NCI-H226 (cell line): ENCODE data around the gene RAPGEF2.
"Not testable (repeated sequence)": the region's sequence is repeated elsewhere in the genome, so short reads cannot be mapped to it uniquely, and the experiment has no call there.

ENCODE experiments used
- DNase-seq: peaks from one replicate; pipeline ENCODE4 v3.0.0-alpha.2; 2015

Gene RAPGEF2

GRCh38 chr4:159141193-159141592 lies 38.3 kb downstream of the RAPGEF2 start:
- no peak for DNase-seq

DNA sequence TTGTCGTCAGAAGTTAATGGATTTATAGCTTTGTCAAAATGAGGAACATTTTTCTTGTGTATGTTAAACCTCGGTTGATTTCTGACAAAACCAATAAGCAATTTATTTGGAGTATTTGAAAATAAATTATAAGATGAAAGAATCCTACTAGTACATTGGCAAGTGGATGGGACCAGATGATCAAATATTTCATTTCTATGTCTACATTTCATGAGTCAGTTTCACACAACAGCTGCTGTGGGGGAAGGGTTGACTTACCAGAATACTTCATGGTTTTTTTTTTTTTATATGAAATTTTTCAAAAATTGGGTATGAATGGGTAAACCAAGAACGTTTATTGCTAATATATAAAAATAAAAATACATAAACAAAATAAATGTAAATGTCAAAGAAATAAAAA lies 39.4 kb downstream of the RAPGEF2 start:
- no peak for DNase-seq

DNA sequence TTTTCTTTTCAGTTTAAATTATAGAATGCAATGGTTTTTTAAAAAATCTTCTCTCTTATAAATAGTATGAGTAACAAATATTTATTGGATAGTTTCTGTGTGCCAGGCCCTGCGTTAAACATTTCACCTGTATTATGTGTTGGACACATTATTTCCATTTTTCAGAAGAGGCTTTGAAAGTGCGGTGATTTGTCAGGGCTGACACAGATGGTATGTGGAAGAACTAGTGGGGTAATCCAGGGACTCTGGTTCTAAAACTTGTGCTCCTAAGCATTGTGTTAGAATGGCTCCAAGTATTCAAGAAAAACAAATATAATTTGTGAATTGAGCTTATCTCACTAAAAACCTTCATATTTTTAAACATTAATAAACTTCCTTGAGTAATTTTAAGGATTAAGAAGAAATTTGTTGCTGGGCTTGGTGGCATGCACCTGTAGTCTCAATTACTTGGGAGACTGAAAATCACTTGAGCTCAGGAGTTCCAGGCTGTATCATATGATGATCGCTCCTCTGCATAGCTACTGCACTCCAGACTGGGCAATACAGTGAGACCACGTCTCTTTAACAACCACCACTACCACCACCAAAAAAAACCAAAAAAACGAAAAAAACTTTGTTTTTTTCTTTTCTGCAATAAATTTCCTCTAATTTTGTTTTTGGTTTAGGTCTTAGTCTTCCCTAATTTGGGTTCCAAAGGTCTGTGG lies 40.0 kb downstream of the RAPGEF2 start:
- DNase-seq, result no peak

DNA sequence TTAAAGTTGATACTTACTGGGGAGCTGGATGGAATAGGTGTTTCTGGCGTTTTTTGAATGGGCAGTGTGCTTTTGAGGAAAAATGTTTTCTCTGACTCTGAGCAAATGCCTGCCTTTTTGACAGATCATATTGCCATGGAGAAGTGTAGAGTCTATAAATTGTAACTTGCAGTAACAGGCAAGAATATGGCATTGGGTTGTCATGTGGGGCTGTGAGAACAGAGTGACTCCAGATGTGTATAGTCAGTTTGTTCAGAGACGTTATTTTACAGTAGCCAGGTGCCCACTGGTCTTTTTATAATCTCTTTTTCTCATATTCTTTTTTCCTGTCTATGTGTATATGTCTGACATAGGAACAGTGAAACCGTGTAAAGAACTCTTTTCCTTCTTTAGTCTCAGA lies 40.8 kb downstream of the RAPGEF2 start:
- no peak for DNase-seq

DNA sequence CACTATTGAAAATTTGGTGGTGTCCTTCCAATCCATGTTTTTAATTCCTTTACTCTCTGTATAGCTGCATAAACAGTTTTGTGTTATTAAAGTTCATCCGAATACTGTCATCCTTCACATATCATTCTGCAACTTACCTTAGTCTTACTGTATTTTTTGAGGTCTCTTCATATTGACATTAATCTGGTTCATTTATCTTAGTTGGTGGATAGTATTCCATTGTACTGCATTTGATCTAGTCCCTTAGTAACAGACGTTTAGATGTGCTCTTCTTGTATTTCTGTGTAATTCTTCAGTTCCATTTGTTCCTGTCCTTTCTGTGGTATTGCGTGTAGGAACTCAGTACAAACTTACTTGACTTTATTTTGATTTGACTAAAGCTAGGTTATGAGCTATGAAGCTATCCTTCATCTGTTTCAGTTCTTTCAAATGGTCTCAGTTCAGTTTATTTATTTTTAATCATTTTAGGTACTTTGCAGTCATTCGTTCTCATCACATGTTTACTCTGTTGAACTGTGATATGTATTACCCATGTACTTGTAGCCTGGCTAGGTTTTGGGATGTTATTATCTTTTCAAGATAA lies 41.3 kb downstream of the RAPGEF2 start:
- DNase-seq, result no peak

DNA sequence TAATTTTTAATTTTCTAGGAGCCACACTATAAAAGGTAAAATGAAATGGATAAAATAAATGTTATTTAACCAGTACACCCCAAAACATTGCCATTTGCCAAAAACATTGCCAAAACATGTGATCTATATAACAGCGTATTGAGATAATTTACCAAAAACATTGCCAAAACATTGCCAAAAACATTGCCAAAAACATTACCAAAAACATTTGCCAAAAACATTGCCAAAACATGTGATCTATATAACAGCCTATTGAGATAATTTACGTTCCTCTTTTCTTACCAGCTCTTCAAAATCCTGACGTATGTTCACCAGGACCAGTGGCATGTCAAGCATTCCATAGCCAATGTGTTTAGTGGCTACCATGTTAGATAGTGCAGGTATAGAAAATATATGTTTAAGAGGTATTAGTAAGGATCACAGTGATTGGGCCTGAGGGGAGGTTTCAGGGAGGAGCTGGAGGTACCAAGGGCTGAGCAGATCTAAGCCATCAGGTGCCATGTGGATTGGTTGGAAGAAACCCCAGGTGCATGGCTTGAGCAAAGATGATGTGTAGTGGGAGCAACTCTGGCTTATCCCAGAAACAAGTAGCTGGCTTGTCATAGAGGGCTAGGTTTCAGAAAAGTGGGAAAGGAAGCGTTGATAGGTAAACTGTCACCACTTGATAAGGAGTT lies 42.6 kb downstream of the RAPGEF2 start:
- DNase-seq, result no peak

GRCh38 chr4:159145992-159146330 lies 43.1 kb downstream of the RAPGEF2 start:
- DNase-seq, result peak; percentile 52

DNA sequence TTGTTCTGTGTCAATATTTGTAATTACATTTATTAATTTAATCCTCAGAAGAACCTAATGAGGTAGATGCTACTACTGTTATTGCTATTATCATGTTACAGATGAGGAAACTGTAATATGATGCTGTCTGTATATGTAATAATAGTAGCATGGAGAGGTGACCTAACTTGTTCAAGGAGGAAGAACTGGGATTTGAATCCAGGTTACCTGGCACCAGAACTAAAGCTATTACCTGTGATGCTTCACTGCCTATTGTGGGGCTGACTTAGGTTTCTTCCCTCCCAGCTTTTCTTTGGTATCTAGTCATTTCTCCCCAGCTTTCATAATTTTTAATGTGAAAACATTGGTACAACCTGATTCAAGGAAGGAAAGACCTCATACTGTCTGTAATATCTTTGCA lies 43.6 kb downstream of the RAPGEF2 start:
- DNase-seq, result no peak

DNA sequence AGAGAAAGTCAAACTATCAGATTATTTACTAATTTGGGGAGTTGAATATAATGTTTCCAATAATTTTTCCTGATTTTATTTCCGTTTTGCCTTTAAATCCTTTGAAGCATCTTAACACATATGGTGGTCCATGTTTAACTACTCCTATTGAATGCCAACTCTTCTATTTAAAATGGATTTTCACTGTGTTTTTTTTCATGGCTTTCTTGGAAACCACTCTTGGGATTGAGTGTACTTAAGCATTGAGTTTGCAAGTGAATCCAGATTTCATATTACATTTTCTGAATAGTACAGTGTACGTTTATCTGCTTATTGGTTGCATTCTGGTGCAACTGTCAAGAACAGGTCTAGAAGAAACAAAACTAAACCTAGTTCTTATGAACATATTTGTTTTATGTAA lies 45.6 kb downstream of the RAPGEF2 start:
- DNase-seq, result no peak

- no peak for DNase-seq
Observed at GRCh38 chr4:159149666-159150065, 46.8 kb downstream of the RAPGEF2 start.

- no peak for DNase-seq
Observed at GRCh38 chr4:159150396-159150795, 47.5 kb downstream of the RAPGEF2 start.

DNA sequence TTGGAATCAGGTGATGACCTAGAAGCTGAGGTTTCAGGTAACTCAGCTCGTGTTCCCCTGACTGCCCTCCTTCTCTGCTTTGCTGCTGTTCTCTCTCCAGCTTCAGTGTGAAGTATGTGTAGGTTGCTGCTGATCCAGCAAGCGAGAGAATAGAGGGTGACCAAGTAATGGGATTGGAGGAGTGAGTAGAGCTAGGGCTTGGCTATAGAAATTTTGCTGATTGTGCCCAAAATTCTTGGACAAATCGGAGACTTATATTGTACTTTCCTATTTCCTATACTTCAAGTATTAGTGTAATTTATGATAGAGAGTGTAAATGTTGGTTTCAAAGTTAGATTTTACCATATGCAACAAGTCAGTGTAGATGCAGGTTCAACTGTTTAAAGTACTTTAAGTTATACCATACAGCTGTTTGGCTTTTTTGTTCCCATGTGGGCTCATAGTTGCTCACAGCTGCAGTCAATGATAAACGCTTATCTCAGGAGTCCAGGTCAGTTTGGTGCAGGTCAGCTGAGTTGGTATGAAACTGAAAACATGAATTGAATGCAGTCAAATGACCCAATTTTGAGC lies 48.0 kb downstream of the RAPGEF2 start:
- DNase-seq, result no peak

GRCh38 chr4:159151689-159152088 lies 48.8 kb downstream of the RAPGEF2 start:
- DNase-seq, result no peak

DNA sequence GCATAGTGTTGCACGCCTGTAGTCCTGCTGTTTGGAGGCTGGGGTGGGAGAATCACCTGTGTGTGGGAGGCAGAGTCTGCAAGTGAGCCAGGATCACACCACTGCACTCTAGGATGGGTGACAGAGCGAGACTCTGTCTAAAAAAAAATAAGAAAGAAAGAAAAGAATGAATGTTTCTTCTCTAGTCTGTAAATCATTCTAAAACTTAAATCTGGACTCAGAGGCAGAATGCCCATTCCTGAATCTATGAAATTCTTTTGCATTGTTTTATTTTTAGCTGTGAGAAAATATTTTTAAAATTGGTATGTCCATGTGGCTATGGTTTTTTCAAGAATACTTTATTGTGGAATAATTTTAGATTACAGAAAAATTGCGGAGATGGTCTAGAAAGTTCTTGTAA lies 49.3 kb downstream of the RAPGEF2 start:
- DNase-seq, result no peak

DNA sequence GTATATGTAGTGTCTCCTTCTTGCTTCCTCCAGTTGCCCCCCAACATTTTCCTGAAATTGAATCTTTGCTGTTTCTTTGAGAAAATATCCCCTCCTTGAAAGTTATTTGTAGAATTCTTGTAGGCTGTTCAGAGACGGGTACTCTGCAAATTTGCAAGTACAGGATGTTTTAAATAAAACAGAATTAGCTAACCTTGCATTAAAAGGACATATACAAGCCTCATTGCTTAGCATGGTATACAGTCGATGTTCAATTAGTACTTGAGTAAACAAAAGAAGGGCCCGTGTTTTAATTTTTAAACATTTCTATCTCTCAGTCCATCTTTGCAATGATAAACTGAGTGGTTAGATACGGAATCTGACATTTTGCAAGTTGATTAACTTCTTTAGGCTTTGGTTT lies 50.8 kb downstream of the RAPGEF2 start:
- DNase-seq, result no peak

GRCh38 chr4:159155119-159155518 lies 52.2 kb downstream of the RAPGEF2 start:
- no peak for DNase-seq

GRCh38 chr4:159158083-159158617 lies 55.3 kb downstream of the RAPGEF2 start:
- DNase-seq, result no peak

DNA sequence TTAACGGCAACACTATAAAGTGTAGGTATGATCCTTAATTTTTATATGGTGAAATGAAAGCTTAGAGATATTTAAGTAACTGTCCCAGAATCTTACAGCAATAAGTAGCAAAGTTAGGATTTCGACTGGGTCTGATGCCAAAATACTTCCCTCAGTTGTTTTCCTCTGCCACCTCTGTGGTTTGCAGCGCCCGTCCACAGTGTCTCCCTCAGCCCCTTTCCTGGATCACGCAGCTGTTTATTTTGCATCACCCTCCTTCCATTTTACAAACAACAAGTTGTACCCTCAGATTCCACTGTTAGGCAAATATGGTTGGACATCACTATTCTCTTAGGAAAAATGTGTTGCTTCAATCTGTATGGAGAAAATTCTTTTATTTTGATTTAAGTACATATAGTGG lies 56.1 kb downstream of the RAPGEF2 start:
- no peak for DNase-seq

DNA sequence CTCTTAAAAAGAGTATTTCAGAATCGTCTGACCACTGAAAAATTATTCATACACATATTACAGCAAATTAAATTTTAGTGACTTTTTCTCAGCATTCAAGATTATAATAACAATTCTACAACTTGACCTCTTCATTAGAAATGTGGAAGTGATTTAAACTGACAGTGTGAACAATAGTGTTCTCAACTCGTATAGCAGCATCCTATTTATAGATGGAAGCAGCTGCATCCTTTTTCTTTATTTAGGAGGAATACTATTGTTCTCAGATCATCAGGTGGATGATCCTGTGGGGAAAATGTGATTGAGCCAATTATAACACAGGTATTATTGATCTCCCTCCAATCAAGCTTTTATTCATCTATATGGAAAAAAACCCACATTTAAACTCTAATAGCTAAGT lies 56.7 kb downstream of the RAPGEF2 start:
- no peak for DNase-seq

DNA sequence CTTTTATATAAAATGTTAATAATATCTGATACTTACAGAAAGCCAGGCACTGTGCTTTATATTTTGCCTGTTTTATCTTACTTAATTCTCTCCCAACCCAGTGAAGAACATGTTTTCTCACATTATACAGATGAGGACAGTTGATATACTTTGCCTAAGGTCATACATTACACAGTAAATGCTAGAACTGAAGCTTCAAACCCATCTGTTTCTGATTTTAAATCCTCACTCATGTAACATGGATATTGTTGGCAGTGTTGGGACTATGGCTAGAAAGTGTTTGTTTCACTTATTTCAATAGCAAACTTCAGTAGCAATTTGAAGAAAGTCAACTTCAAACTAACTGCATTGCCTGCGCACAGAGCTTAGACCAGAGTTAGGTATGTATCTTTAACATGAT lies 57.4 kb downstream of the RAPGEF2 start:
- no peak for DNase-seq

DNA sequence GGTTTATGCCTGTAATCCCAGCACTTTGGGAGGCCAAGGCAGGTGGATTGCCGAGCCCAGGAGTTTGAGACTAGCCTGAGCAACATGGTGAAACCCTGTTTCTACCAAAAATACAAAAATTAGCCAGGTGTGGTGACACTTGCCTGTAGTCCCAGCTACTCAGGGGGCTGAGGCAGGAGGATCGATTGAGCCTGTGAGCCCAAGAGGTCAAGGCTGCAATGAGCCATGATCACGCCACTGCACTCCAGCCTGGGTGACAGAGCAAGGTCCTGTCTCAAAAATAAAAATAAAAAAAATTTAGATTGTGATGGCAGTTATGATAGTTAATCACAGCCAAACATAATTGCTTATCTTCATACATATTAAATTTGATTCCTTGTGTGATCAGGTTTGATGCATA lies 58.6 kb downstream of the RAPGEF2 start:
- not testable (repeated sequence) for DNase-seq

GRCh38 chr4:159162576-159162975 lies 59.7 kb downstream of the RAPGEF2 start:
- no peak for DNase-seq

DNA sequence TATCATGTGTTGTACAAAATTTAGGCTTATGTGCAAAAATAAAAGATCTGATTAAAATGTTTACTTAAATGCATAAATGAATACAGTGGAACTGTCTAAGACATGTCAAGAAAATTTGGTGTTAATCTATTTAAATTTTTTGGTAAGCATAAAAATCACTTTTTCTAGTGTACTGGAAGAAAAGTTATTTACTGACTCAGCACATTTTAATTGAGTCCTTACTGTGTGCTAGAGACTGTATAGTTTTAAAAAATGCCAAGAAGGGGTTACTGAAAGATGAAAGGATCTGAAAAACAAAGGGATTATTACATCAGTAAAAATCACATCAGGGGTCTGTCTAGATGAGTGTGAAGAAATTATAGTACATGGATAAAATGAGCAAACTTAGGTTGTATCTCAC lies 60.6 kb downstream of the RAPGEF2 start:
- no peak for DNase-seq
